Neural progenitor cell (in vitro differentiated cells): ENCODE data around the gene LMF2. TPM values are rescaled to one million over a fixed set of nuclear protein-coding genes. Genes with fewer than 3 reads are reported as not detected.
A peak's percentile ranks its signal among the peaks of the same experiment; 100 is the strongest.

ENCODE experiments used
- DNase-seq: peaks from one replicate; pipeline ENCODE4 v3.0.0-alpha.2; 2016; ENCODE audit warnings: low spot score
- H2AFZ ChIP-seq: fragments of 200-600 bp; sonication (generic); replicated peaks from 2 replicates; pipeline ENCODE4 v1.6.1; 2016; ENCODE audit warnings: antibody characterized with exemption
- H3F3A ChIP-seq: fragments of 200-600 bp; sonication (generic); 2 replicates; pipeline ENCODE4 v1.6.1; 2016; ENCODE audit warnings: antibody characterized with exemption, low read depth
- H3K27ac ChIP-seq: fragments of 200-600 bp; sonication (generic); 2 replicates; pipeline ENCODE4 v1.5.1; 2016; ENCODE audit warnings: mild to moderate bottlenecking
- H3K27me3 ChIP-seq: fragments of 200-600 bp; sonication (generic); 2 replicates; pipeline ENCODE4 v1.6.1; 2016; ENCODE audit warnings: mild to moderate bottlenecking, moderate library complexity
- H3K36me3 ChIP-seq: fragments of 200-600 bp; sonication (generic); 2 replicates; pipeline ENCODE4 v1.5.1; 2016
- H3K4me1 ChIP-seq: fragments of 200-600 bp; sonication (generic); 2 replicates; pipeline ENCODE4 v1.6.1; 2016; ENCODE audit warnings: mixed run types
- H3K4me2 ChIP-seq: fragments of 200-600 bp; sonication (generic); 2 replicates; pipeline ENCODE4 v1.6.1; 2016
- H3K4me3 ChIP-seq: fragments of 200-600 bp; sonication (generic); 2 replicates; pipeline ENCODE4 v1.5.1; 2016
- H3K79me2 ChIP-seq: fragments of 200-600 bp; sonication (generic); 2 replicates; pipeline ENCODE4 v1.6.1; 2016; ENCODE audit warnings: low read depth
- H3K9ac ChIP-seq: fragments of 200-600 bp; sonication (generic); 2 replicates; pipeline ENCODE4 v1.6.1; 2016
- H3K9me3 ChIP-seq: fragments of 200-600 bp; sonication (generic); 2 replicates; pipeline ENCODE4 v1.5.1; 2016; ENCODE audit warnings: low read depth
- H4K20me1 ChIP-seq: fragments of 200-600 bp; sonication (generic); 2 replicates; pipeline ENCODE4 v1.6.1; 2016; ENCODE audit warnings: low read depth
- H3K27ac Mint-ChIP-seq: 3 replicates; pipeline ENCODE4 v1.8.0; 2021; ENCODE audit warnings: mixed read lengths
- H3K27me3 Mint-ChIP-seq: 2 replicates; pipeline ENCODE4 v1.8.0; 2022; ENCODE audit warnings: low read depth, mild to moderate bottlenecking, inconsistent platforms, moderate library complexity, mixed read lengths; ENCODE audit not compliant: insufficient read depth
- H3K36me3 Mint-ChIP-seq: 3 replicates; pipeline ENCODE4 v1.8.0; 2021; ENCODE audit warnings: mixed read lengths
- H3K4me1 Mint-ChIP-seq: 3 replicates; pipeline ENCODE4 v1.8.0; 2021; ENCODE audit warnings: mixed read lengths
- H3K4me3 Mint-ChIP-seq: 3 replicates; pipeline ENCODE4 v1.8.0; 2021; ENCODE audit warnings: mild to moderate bottlenecking, moderate library complexity, mixed read lengths
- H3K9me3 Mint-ChIP-seq: 3 replicates; pipeline ENCODE4 v1.8.0; 2020; ENCODE audit warnings: mixed read lengths
- EZH2 ChIP-seq: fragments of 200-600 bp; sonication (generic); IDR thresholded peaks from 2 replicates; pipeline ENCODE4 v1.6.1; 2017; ENCODE audit warnings: antibody characterized with exemption, mild to moderate bottlenecking, moderate library complexity
- EZH2phosphoT487 ChIP-seq: fragments of 200-600 bp; sonication (generic); IDR thresholded peaks from 2 replicates; pipeline ENCODE4 v1.6.1; 2017; ENCODE audit warnings: antibody characterized with exemption
- total RNA-seq: library from RNA; depleted of rRNA; stranded (reverse); fragments of >200 nt; gene quantifications from 2 replicates; pipeline ENCODE4 v1.2.3, GENCODE V29; 2015; ENCODE audit warnings: low replicate concordance
- TF ChIP-seq, protein P1 (sequence below): fragments of 200-600 bp; sonication (generic); IDR thresholded peaks from 2 replicates; pipeline ENCODE4 v1.5.1; 2017; ENCODE audit warnings: antibody characterized with exemption, mild to moderate bottlenecking

The LMF2 gene
- total RNA-seq, 1 donor from 2014 or later, result 7.1 TPM

- no peak overlapping the region for H3K27ac Mint-ChIP-seq
- Histone ChIP-seq H3K4me1 (no peaks in the 10 kb centered on the region), H3K79me2 (peaks cover 57% of the 10 kb centered on the region), H3K4me2 (no peak overlapping the region), H4K20me1 (peaks cover 13% of the 10 kb centered on the region), H3K9ac (no peak overlapping the region), H3K27ac (no peak overlapping the region), H3K9me3 (no peaks in the 10 kb centered on the region), H3K27me3 (no peaks in the 10 kb centered on the region), H3K36me3 (no peaks in the 10 kb centered on the region), H2AFZ (no peak overlapping the region), H3F3A (no peaks in the 10 kb centered on the region), H3K4me3 (no peak overlapping the region)
- peaks cover 7% of the 10 kb centered on the region for H3K27me3 Mint-ChIP-seq
- no peaks in the 10 kb centered on the region for H3K4me1 Mint-ChIP-seq
- H3K36me3 Mint-ChIP-seq, result peaks cover 19% of the 10 kb centered on the region
- no peak for TF ChIP-seq EZH2
- TF ChIP-seq EZH2phosphoT487, result no peak
- TF ChIP-seq, protein P1, sequence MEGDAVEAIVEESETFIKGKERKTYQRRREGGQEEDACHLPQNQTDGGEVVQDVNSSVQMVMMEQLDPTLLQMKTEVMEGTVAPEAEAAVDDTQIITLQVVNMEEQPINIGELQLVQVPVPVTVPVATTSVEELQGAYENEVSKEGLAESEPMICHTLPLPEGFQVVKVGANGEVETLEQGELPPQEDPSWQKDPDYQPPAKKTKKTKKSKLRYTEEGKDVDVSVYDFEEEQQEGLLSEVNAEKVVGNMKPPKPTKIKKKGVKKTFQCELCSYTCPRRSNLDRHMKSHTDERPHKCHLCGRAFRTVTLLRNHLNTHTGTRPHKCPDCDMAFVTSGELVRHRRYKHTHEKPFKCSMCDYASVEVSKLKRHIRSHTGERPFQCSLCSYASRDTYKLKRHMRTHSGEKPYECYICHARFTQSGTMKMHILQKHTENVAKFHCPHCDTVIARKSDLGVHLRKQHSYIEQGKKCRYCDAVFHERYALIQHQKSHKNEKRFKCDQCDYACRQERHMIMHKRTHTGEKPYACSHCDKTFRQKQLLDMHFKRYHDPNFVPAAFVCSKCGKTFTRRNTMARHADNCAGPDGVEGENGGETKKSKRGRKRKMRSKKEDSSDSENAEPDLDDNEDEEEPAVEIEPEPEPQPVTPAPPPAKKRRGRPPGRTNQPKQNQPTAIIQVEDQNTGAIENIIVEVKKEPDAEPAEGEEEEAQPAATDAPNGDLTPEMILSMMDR, result no peak
- no peak for DNase-seq
- H3K4me3 Mint-ChIP-seq, result no peak overlapping the region
- no peaks in the 10 kb centered on the region for H3K9me3 Mint-ChIP-seq
Observed at GRCh38 chr22:50516068-50516467, 8.6 kb upstream of the LMF2 start.

- Mint-ChIP-seq H3K4me3 (no peak overlapping the region), H3K9me3 (no peaks in the 10 kb centered on the region), H3K4me1 (peaks cover 11% of the 10 kb centered on the region), H3K36me3 (peaks cover 15% of the 10 kb centered on the region), H3K27me3 (peaks cover 7% of the 10 kb centered on the region), H3K27ac (no peak overlapping the region)
- Histone ChIP-seq H2AFZ (no peak overlapping the region), H3K4me3 (no peak overlapping the region), H3K27me3 (no peaks in the 10 kb centered on the region), H3K4me1 (peaks cover 9% of the 10 kb centered on the region), H3K27ac (no peak overlapping the region), H3K9ac (no peak overlapping the region), H3K9me3 (no peaks in the 10 kb centered on the region), H3K79me2 (peaks cover 85% of the 10 kb centered on the region), H3K4me2 (no peak overlapping the region), H3F3A (peaks cover 6% of the 10 kb centered on the region), H4K20me1 (peaks cover 26% of the 10 kb centered on the region), H3K36me3 (no peaks in the 10 kb centered on the region)
- TF ChIP-seq, protein P1, result no peak
- TF ChIP-seq EZH2phosphoT487, result no peak
- no peak for TF ChIP-seq EZH2
- DNase-seq, result no peak
Observed at GRCh38 chr22:50513175-50513574, 5.7 kb upstream of the LMF2 start.

DNA sequence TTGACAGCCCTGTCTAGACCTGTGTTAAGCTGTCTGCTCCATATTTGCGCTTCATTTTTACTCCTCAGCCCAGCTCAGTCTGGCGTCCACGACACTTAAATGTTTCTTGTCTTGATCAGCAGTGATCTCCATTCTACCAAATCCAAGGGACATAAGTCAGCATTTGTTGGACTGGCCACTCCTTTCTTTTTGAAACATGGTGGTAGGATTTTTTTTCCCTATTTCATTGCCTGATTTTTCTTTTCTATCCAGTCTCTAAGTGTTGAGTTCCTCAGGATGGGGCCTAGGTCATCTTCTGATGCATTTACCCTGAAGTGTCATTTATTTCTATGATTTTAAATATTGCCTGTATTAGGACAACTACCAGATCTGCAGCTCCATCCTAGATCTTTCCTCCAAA, 1.4 kb upstream of the LMF2 start:
- Histone ChIP-seq H3K79me2 (peaks cover 60% of the 10 kb centered on the region), H3K27me3 (no peaks in the 10 kb centered on the region), H3K9ac (peak overlapping the region; percentile 73), H4K20me1 (peaks cover 37% of the 10 kb centered on the region), H3F3A (peaks cover 6% of the 10 kb centered on the region), H3K27ac (no peak overlapping the region), H2AFZ (no peak overlapping the region), H3K9me3 (no peaks in the 10 kb centered on the region), H3K36me3 (no peaks in the 10 kb centered on the region), H3K4me2 (peak overlapping the region; percentile 84), H3K4me1 (peaks cover 16% of the 10 kb centered on the region), H3K4me3 (peak overlapping the region; percentile 75)
- peaks cover 11% of the 10 kb centered on the region for H3K4me1 Mint-ChIP-seq
- peak overlapping the region; percentile 94 for H3K4me3 Mint-ChIP-seq
- peaks cover 3% of the 10 kb centered on the region for H3K27me3 Mint-ChIP-seq
- peaks cover 4% of the 10 kb centered on the region for H3K36me3 Mint-ChIP-seq
- TF ChIP-seq, protein P1, result no peak
- TF ChIP-seq EZH2 (no peak), EZH2phosphoT487 (no peak)
- no peaks in the 10 kb centered on the region for H3K9me3 Mint-ChIP-seq
- H3K27ac Mint-ChIP-seq, result peak overlapping the region; percentile 75
- no peak for DNase-seq
